GM23248 (cell line): ENCODE data around the gene HOXD9. TPM values are rescaled to one million over a fixed set of nuclear protein-coding genes. Genes with fewer than 3 reads are reported as not detected.
A peak's percentile ranks its signal among the peaks of the same experiment; 100 is the strongest.

ENCODE experiments used
- DNase-seq: peaks from one replicate; pipeline ENCODE4 v3.0.0-alpha.2; 2015
- H2AFZ ChIP-seq: fragments of 200-600 bp; sonication (generic); 2 replicates; pipeline ENCODE4 v1.6.1; 2016; ENCODE audit warnings: antibody characterized with exemption
- H3F3A ChIP-seq: fragments of 200-600 bp; sonication (generic); 2 replicates; pipeline ENCODE4 v1.6.1; 2016; ENCODE audit warnings: mild to moderate bottlenecking, antibody characterized with exemption, mixed run types; ENCODE audit not compliant: insufficient read depth
- H3K27ac ChIP-seq: fragments of 200-600 bp; sonication (generic); 2 replicates; pipeline ENCODE4 v1.5.1; 2016; ENCODE audit warnings: mild to moderate bottlenecking
- H3K27me3 ChIP-seq: fragments of 200-600 bp; sonication (generic); replicated peaks from 2 replicates; pipeline ENCODE4 v1.6.1; 2016; ENCODE audit warnings: mild to moderate bottlenecking; ENCODE audit not compliant: insufficient read depth
- H3K36me3 ChIP-seq: fragments of 200-600 bp; sonication (generic); 2 replicates; pipeline ENCODE4 v1.6.1; 2016; ENCODE audit warnings: low read depth, mild to moderate bottlenecking
- H3K4me1 ChIP-seq: fragments of 200-600 bp; sonication (generic); 2 replicates; pipeline ENCODE4 v1.6.1; 2016; ENCODE audit warnings: mild to moderate bottlenecking; ENCODE audit not compliant: insufficient read depth
- H3K4me2 ChIP-seq: fragments of 200-600 bp; sonication (generic); one replicate; pipeline ENCODE4 v1.6.1; 2016; ENCODE audit warnings: mild to moderate bottlenecking; ENCODE audit not compliant: unreplicated experiment
- H3K4me3 ChIP-seq: fragments of 200-600 bp; sonication (generic); 2 replicates; pipeline ENCODE4 v1.5.1; 2016; ENCODE audit warnings: mild to moderate bottlenecking
- H3K79me2 ChIP-seq: fragments of 200-600 bp; sonication (generic); 2 replicates; pipeline ENCODE4 v1.6.1; 2016; ENCODE audit warnings: mild to moderate bottlenecking; ENCODE audit not compliant: insufficient read depth
- H3K9ac ChIP-seq: fragments of 200-600 bp; sonication (generic); 2 replicates; pipeline ENCODE4 v1.6.1; 2016; ENCODE audit warnings: mild to moderate bottlenecking
- H3K9me2 ChIP-seq: fragments of 200-600 bp; sonication (generic); 2 replicates; pipeline ENCODE4 v1.6.1; 2016; ENCODE audit warnings: mixed run types, mild to moderate bottlenecking, moderate library complexity; ENCODE audit not compliant: insufficient read depth
- H3K9me3 ChIP-seq: fragments of 200-600 bp; sonication (generic); one replicate; pipeline ENCODE4 v1.6.1; 2017; ENCODE audit warnings: low read depth
- H4K20me1 ChIP-seq: fragments of 200-600 bp; sonication (generic); 2 replicates; pipeline ENCODE4 v1.6.0; 2016; ENCODE audit not compliant: insufficient read depth
- EZH2 ChIP-seq: fragments of 200-600 bp; sonication (generic); IDR thresholded peaks from 2 replicates; pipeline ENCODE4 v1.6.1; 2018; ENCODE audit warnings: antibody characterized with exemption, mild to moderate bottlenecking; ENCODE audit not compliant: insufficient read depth, poor library complexity, severe bottlenecking
- EZH2phosphoT487 ChIP-seq: fragments of 200-600 bp; sonication (generic); IDR thresholded peaks from 2 replicates; pipeline ENCODE4 v1.6.1; 2018; ENCODE audit warnings: antibody characterized with exemption, moderate library complexity, mild to moderate bottlenecking, low read depth; ENCODE audit not compliant: insufficient read depth
- WGBS, 2 experiments: methylation state at CpG; one replicate each; pipeline ENCODE4 v1.1.6; 2015 to 2017; ENCODE audit warnings: low lambda C conversion rate in 2 of 2, low coverage in 1 of 2; ENCODE audit errors: missing lambda C conversion rate in 2 of 2; 5-methylcytosine and 5-hydroxymethylcytosine counted together
- in situ Hi-C: fragments of 300-500 bp; cut with MboI; formaldehyde crosslinking; loops from 2 replicates; pipeline ENCODE4 v1.15.0; 2020
- polyA plus RNA-seq: library from polyadenylated mRNA; unstranded; fragments of >200 nt; fragmentation: Nextera tagmentation; extraction: Ambion mirVana; gene quantifications from 2 replicates; pipeline ENCODE4 v1.2.1, GENCODE V29; 2016
- total RNA-seq: library from RNA; depleted of rRNA; stranded (reverse); fragments of >200 nt; shearing (Covaris generic); gene quantifications from 2 replicates; pipeline ENCODE4 v1.2.3, GENCODE V29; 2014

Gene HOXD9
- total and polyA plus RNA-seq, 2 experiments from 2014 or later: 4.2 to 7.2 TPM

- H3K4me2 ChIP-seq: peak within 1 kb of the TSS; percentile 98
- no peaks in the 10 kb centered on the region for H3K9me2 ChIP-seq
- DNase-seq: peak; percentile 58
- no peak within 1 kb of the TSS for H3K27ac ChIP-seq
- TF ChIP-seq EZH2 (no peak), EZH2phosphoT487 (no peak)
- no peaks in the 10 kb centered on the region; the same call in 1 of the 2 replicates for H3K4me1 ChIP-seq
- peaks cover 26% of the 10 kb centered on the region; the same call in 1 of the 2 replicates for H3F3A ChIP-seq
- H3K4me3 ChIP-seq: peak within 1 kb of the TSS; percentile 84
- in situ Hi-C loops: no loop called here
- WGBS, 2 experiments: 10 to 11% methylated on average over 33 to 48 of the region's 48 CpGs
- H3K27me3 ChIP-seq: no peaks in the 10 kb centered on the region
- H3K36me3 ChIP-seq: peaks cover 9% of the 10 kb centered on the region; the same call in 1 of the 2 replicates
- peak within 1 kb of the TSS; percentile 86 for H3K9ac ChIP-seq
- H3K9me3 ChIP-seq: no peaks in the 10 kb centered on the region
- no peaks in the 10 kb centered on the region for H4K20me1 ChIP-seq
- peak within 1 kb of the TSS; percentile 91 for H2AFZ ChIP-seq
- no peaks in the 10 kb centered on the region for H3K79me2 ChIP-seq
These were observed 34.4 kb downstream of the HOXD9 start, which contains the start of gene HOXD3 for GRCh38 chr2:176156807-176157498. Gene HOXD3, plus strand, starts transcription at chr2:176157307. Its CDS starts 11,808 bp downstream, at chr2:176169115.

- Histone ChIP-seq H3K79me2 (no peaks in the 10 kb centered on the region), H3F3A (peaks cover 27% of the 10 kb centered on the region; the same call in 1 of the 2 replicates), H3K9ac (peak overlapping the region; percentile 86), H3K4me3 (peak overlapping the region; percentile 84), H3K27ac (no peak overlapping the region), H3K9me3 (no peaks in the 10 kb centered on the region), H3K4me1 (no peaks in the 10 kb centered on the region; the same call in 1 of the 2 replicates), H3K27me3 (no peaks in the 10 kb centered on the region), H3K36me3 (peaks cover 7% of the 10 kb centered on the region; the same call in 1 of the 2 replicates), H2AFZ (peak overlapping the region; percentile 91), H4K20me1 (no peaks in the 10 kb centered on the region), H3K4me2 (peak overlapping the region; percentile 98), H3K9me2 (no peaks in the 10 kb centered on the region)
- 1 to 2% methylated on average over 38 to 43 of the region's 43 CpGs for WGBS, 2 experiments
- TF ChIP-seq EZH2: no peak
- no peak for TF ChIP-seq EZH2phosphoT487
- in situ Hi-C loops: no loop called here
- peak; percentile 69 for DNase-seq
These were observed 35.1 kb downstream of the HOXD9 start for GRCh38 chr2:176157499-176158185.

GRCh38 chr2:176158186-176158591 is 35.7 kb downstream of the HOXD9 start:
- no peak for TF ChIP-seq EZH2phosphoT487
- no peak for TF ChIP-seq EZH2
- Histone ChIP-seq H3K4me2 (peak overlapping the region; percentile 98), H3K4me3 (peak overlapping the region; percentile 84), H3K9me3 (no peaks in the 10 kb centered on the region), H3K79me2 (no peaks in the 10 kb centered on the region), H3K27ac (no peak overlapping the region), H3K36me3 (peaks cover 5% of the 10 kb centered on the region; the same call in 1 of the 2 replicates), H3K4me1 (no peaks in the 10 kb centered on the region; the same call in 1 of the 2 replicates), H4K20me1 (no peaks in the 10 kb centered on the region), H3F3A (peaks cover 27% of the 10 kb centered on the region; the same call in 1 of the 2 replicates), H3K9ac (peak overlapping the region; percentile 86), H3K9me2 (no peaks in the 10 kb centered on the region), H2AFZ (peak overlapping the region; percentile 91), H3K27me3 (no peaks in the 10 kb centered on the region)
- peak; percentile 41 for DNase-seq
- WGBS, 2 experiments: 14 to 22% methylated on average over 22 of the region's 22 CpGs
- in situ Hi-C loops: no loop called here

- no peak for DNase-seq
- no peaks in the 10 kb centered on the region for H3K27me3 ChIP-seq
- H3F3A ChIP-seq: peaks cover 20% of the 10 kb centered on the region; the same call in 1 of the 2 replicates
- in situ Hi-C loops: no loop called here
- H2AFZ ChIP-seq: no peak overlapping the region
- H3K79me2 ChIP-seq: no peaks in the 10 kb centered on the region
- H3K4me1 ChIP-seq: no peaks in the 10 kb centered on the region; the same call in 1 of the 2 replicates
- H3K9me3 ChIP-seq: no peaks in the 10 kb centered on the region
- H3K36me3 ChIP-seq: peaks cover 5% of the 10 kb centered on the region; the same call in 1 of the 2 replicates
- no peak overlapping the region for H3K4me2 ChIP-seq
- WGBS, 2 experiments: 88 to 92% methylated on average over 31 to 39 of the region's 39 CpGs
- H3K4me3 ChIP-seq: no peak overlapping the region
- TF ChIP-seq EZH2phosphoT487: no peak
- no peak for TF ChIP-seq EZH2
- no peak overlapping the region for H3K9ac ChIP-seq
- no peaks in the 10 kb centered on the region for H3K9me2 ChIP-seq
- no peaks in the 10 kb centered on the region for H4K20me1 ChIP-seq
- no peak overlapping the region for H3K27ac ChIP-seq
These were observed 36.5 kb downstream of the HOXD9 start for GRCh38 chr2:176158855-176159662.
